HUES64 (cell line): Measurements from ENCODE around the gene PRPF19.
"Not testable (repeated sequence)": the region's sequence is repeated elsewhere in the genome, so short reads cannot be mapped to it uniquely, and the experiment has no call there.

Experiments used
- H3K27ac ChIP-seq: 2 replicates; pipeline ENCODE4 v1.7.0; 2013; ENCODE audit warnings: low read depth, low read length, inconsistent platforms
- H3K27me3 ChIP-seq: 2 replicates; pipeline ENCODE4 v1.6.1; 2013; ENCODE audit warnings: mild to moderate bottlenecking, low read length; ENCODE audit not compliant: insufficient read depth
- H3K36me3 ChIP-seq: 2 replicates; pipeline ENCODE4 v1.6.1; 2013; ENCODE audit warnings: mild to moderate bottlenecking, low read length; ENCODE audit not compliant: insufficient read depth
- H3K4me1 ChIP-seq: 2 replicates; pipeline ENCODE4 v1.6.1; 2013; ENCODE audit warnings: mild to moderate bottlenecking, low read length, moderate library complexity; ENCODE audit not compliant: insufficient read depth
- H3K4me3 ChIP-seq: 2 replicates; pipeline ENCODE4 v1.5.1; 2013; ENCODE audit warnings: mild to moderate bottlenecking, low read length, moderate library complexity
- H3K9ac ChIP-seq: 2 replicates; pipeline ENCODE4 v1.6.1; 2013; ENCODE audit warnings: mild to moderate bottlenecking, low read depth, low read length
- H3K9me3 ChIP-seq: 2 replicates; pipeline ENCODE4 v1.6.1; 2013; ENCODE audit warnings: low read depth, low read length; ENCODE audit not compliant: insufficient read depth
- WGBS: fragments of 150-250, 120-280 bp; methylation state at CpG from one replicate; pipeline ENCODE4 v1.1.7; 2013; ENCODE audit warnings: missing lambda C conversion rate; 5-methylcytosine and 5-hydroxymethylcytosine counted together

The PRPF19 gene

GRCh38 chr11:60913793-60914632 is 7.6 kb upstream of the PRPF19 start, which contains the start of gene TMEM109:
TSS of gene TMEM109 (plus strand) at chr11:60914158. CDS start at chr11:60919694, 5,536 bp downstream.
- Histone ChIP-seq H3K9me3 (no peaks in the 10 kb centered on the region), H3K9ac (peak within 1 kb of the TSS; percentile 75), H3K4me3 (peak within 1 kb of the TSS; percentile 59), H3K27me3 (peaks cover 17% of the 10 kb centered on the region), H3K36me3 (no peaks in the 10 kb centered on the region; the same call in 1 of the 2 replicates), H3K4me1 (peaks cover 33% of the 10 kb centered on the region), H3K27ac (peak within 1 kb of the TSS; percentile 71)
- under 1% methylated on average over 69 of the region's 70 CpGs for WGBS

GRCh38 chr11:60912851-60913528 is 6.6 kb upstream of the PRPF19 start:
- Histone ChIP-seq H3K27ac (peak overlapping the region; percentile 71; the same call in 1 of the 2 replicates), H3K9ac (peak overlapping the region; percentile 75), H3K4me1 (peaks cover 33% of the 10 kb centered on the region), H3K4me3 (peak overlapping the region; percentile 59), H3K36me3 (no peaks in the 10 kb centered on the region; the same call in 1 of the 2 replicates), H3K27me3 (peaks cover 26% of the 10 kb centered on the region), H3K9me3 (no peaks in the 10 kb centered on the region)
- 93% methylated on average over 22 of the region's 22 CpGs for WGBS

GRCh38 chr11:60912223-60912850 is 6.0 kb upstream of the PRPF19 start:
- Histone ChIP-seq H3K9ac (no peak overlapping the region), H3K27ac (no peak overlapping the region)
- 76% methylated on average over 12 of the region's 12 CpGs for WGBS

GRCh38 chr11:60910711-60911380 is 4.5 kb upstream of the PRPF19 start:
- H3K9me3 ChIP-seq, result no peaks in the 10 kb centered on the region
- H3K9ac ChIP-seq, result no peak overlapping the region
- no peak overlapping the region for H3K4me3 ChIP-seq
- peaks cover 30% of the 10 kb centered on the region for H3K27me3 ChIP-seq
- no peak overlapping the region for H3K27ac ChIP-seq
- no peaks in the 10 kb centered on the region for H3K36me3 ChIP-seq
- 85% methylated on average over 5 of the region's 5 CpGs for WGBS
- H3K4me1 ChIP-seq, result peaks cover 21% of the 10 kb centered on the region; the same call in 1 of the 2 replicates

More at GRCh38 chr11:60912223-60912850, 6.0 kb upstream of the PRPF19 start:
- H3K27me3 ChIP-seq, result peaks cover 30% of the 10 kb centered on the region
- no peak overlapping the region for H3K4me3 ChIP-seq
- H3K36me3 ChIP-seq, result no peaks in the 10 kb centered on the region; the same call in 1 of the 2 replicates
- no peaks in the 10 kb centered on the region for H3K9me3 ChIP-seq
- H3K4me1 ChIP-seq, result peaks cover 33% of the 10 kb centered on the region

GRCh38 chr11:60910281-60910687 is 3.9 kb upstream of the PRPF19 start:
- WGBS, result 68% methylated on average over 3 of the region's 3 CpGs
- H3K27ac ChIP-seq, result no peak overlapping the region

GRCh38 chr11:60909680-60910280 is 3.4 kb upstream of the PRPF19 start:
- not testable (repeated sequence) for H3K9me3 ChIP-seq, H3K27ac ChIP-seq, H3K36me3 ChIP-seq, H3K4me3 ChIP-seq, H3K9ac ChIP-seq
- H3K4me1 ChIP-seq, result peaks cover 22% of the 10 kb centered on the region
- WGBS, result 59% methylated on average over 3 of the region's 3 CpGs
- H3K27me3 ChIP-seq, result peaks cover 30% of the 10 kb centered on the region

More at GRCh38 chr11:60910281-60910687, 3.9 kb upstream of the PRPF19 start:
- Histone ChIP-seq H3K36me3 (no peaks in the 10 kb centered on the region), H3K4me3 (no peak overlapping the region), H3K9ac (no peak overlapping the region), H3K9me3 (no peaks in the 10 kb centered on the region), H3K27me3 (peaks cover 30% of the 10 kb centered on the region), H3K4me1 (peaks cover 21% of the 10 kb centered on the region; the same call in 1 of the 2 replicates)

GRCh38 chr11:60908803-60909202 is 2.4 kb upstream of the PRPF19 start:
- Histone ChIP-seq H3K4me3 (no peak overlapping the region), H3K9ac (no peak overlapping the region), H3K4me1 (peaks cover 23% of the 10 kb centered on the region), H3K36me3 (peaks cover 7% of the 10 kb centered on the region; the same call in 1 of the 2 replicates), H3K27me3 (peaks cover 30% of the 10 kb centered on the region), H3K27ac (no peak overlapping the region), H3K9me3 (no peaks in the 10 kb centered on the region)
- 40% methylated on average over 1 of the region's 1 CpG for WGBS

- H3K9me3 ChIP-seq, result no peaks in the 10 kb centered on the region
- H3K27me3 ChIP-seq, result peaks cover 24% of the 10 kb centered on the region; the same call in 1 of the 2 replicates
- peak overlapping the region; percentile 97 for H3K27ac ChIP-seq
- peak overlapping the region; percentile 93 for H3K9ac ChIP-seq
- peak overlapping the region; percentile 95 for H3K4me3 ChIP-seq
- peaks cover 8% of the 10 kb centered on the region for H3K4me1 ChIP-seq
- 14% methylated on average over 16 of the region's 16 CpGs for WGBS
- peaks cover 39% of the 10 kb centered on the region for H3K36me3 ChIP-seq
Measured at GRCh38 chr11:60905551-60906113, 753 bp downstream of the PRPF19 start.

- Histone ChIP-seq H3K9ac (peak overlapping the region; percentile 93), H3K27ac (no peak overlapping the region), H3K4me1 (peaks cover 8% of the 10 kb centered on the region), H3K4me3 (peak overlapping the region; percentile 95), H3K36me3 (peaks cover 45% of the 10 kb centered on the region), H3K27me3 (peaks cover 19% of the 10 kb centered on the region; the same call in 1 of the 2 replicates), H3K9me3 (no peaks in the 10 kb centered on the region)
- WGBS, result 76% methylated on average over 5 of the region's 6 CpGs
Measured at GRCh38 chr11:60905047-60905446, 1.3 kb downstream of the PRPF19 start.

- no peaks in the 10 kb centered on the region for H3K9me3 ChIP-seq
- 97% methylated on average over 11 of the region's 11 CpGs for WGBS
- peaks cover 8% of the 10 kb centered on the region for H3K4me1 ChIP-seq
- H3K36me3 ChIP-seq, result peaks cover 68% of the 10 kb centered on the region
- no peak overlapping the region for H3K9ac ChIP-seq
- H3K27ac ChIP-seq, result no peak overlapping the region
- no peak overlapping the region for H3K4me3 ChIP-seq
- peaks cover under 1% of the 10 kb centered on the region; the same call in 1 of the 2 replicates for H3K27me3 ChIP-seq
Measured at GRCh38 chr11:60902625-60903024, 3.8 kb downstream of the PRPF19 start.
